Activated naive CD4-positive, alpha-beta T cell treated with anti-CD3 and anti-CD28 coated beads for 36 hours (primary cell): ENCODE data around the gene YIPF2. TPM values are rescaled to one million over a fixed set of nuclear protein-coding genes. Genes with fewer than 3 reads are reported as not detected.

Source experiments
- CTCF ChIA-PET: fragments of 350-600 bp; sonication (Branson Sonifier 250); formaldehyde crosslinking; loops from one replicate; lab custom pipeline; 2021; ENCODE audit warnings: antibody characterized with exemption; lab: Charles Lee
- DNase-seq: peaks from one replicate; pipeline ENCODE4 v3.0.0-alpha.2; 2020
- H3K27ac Mint-ChIP-seq: one replicate; pipeline ENCODE4 v1.8.0; 2021; ENCODE audit warnings: mild to moderate bottlenecking, mixed read lengths
- H3K27me3 Mint-ChIP-seq: one replicate; pipeline ENCODE4 v1.8.0; 2021; ENCODE audit warnings: low read depth, mixed read lengths
- H3K36me3 Mint-ChIP-seq: one replicate; pipeline ENCODE4 v1.8.0; 2021; ENCODE audit warnings: low read depth, mixed read lengths
- H3K4me1 Mint-ChIP-seq: one replicate; pipeline ENCODE4 v1.8.0; 2021; ENCODE audit warnings: low read depth, mixed read lengths
- H3K4me3 Mint-ChIP-seq: one replicate; pipeline ENCODE4 v1.8.0; 2021; ENCODE audit warnings: mild to moderate bottlenecking, moderate library complexity, mixed read lengths
- H3K9me3 Mint-ChIP-seq: one replicate; pipeline ENCODE4 v1.8.0; 2021; ENCODE audit warnings: mixed read lengths
- intact Hi-C: fragments of 100-400 bp; cut with micrococcal nuclease; formaldehyde crosslinking; loops from one replicate; pipeline ENCODE4 v1.15.1; 2023
- total RNA-seq, 2 experiments: library from RNA; stranded (reverse); gene quantifications; one replicate each; pipeline ENCODE4 v1.2.3, GENCODE V29; 2021

YIPF2 gene
- total RNA-seq, 2 experiments from 2014 or later: 22.7 to 25.4 TPM

DNA sequence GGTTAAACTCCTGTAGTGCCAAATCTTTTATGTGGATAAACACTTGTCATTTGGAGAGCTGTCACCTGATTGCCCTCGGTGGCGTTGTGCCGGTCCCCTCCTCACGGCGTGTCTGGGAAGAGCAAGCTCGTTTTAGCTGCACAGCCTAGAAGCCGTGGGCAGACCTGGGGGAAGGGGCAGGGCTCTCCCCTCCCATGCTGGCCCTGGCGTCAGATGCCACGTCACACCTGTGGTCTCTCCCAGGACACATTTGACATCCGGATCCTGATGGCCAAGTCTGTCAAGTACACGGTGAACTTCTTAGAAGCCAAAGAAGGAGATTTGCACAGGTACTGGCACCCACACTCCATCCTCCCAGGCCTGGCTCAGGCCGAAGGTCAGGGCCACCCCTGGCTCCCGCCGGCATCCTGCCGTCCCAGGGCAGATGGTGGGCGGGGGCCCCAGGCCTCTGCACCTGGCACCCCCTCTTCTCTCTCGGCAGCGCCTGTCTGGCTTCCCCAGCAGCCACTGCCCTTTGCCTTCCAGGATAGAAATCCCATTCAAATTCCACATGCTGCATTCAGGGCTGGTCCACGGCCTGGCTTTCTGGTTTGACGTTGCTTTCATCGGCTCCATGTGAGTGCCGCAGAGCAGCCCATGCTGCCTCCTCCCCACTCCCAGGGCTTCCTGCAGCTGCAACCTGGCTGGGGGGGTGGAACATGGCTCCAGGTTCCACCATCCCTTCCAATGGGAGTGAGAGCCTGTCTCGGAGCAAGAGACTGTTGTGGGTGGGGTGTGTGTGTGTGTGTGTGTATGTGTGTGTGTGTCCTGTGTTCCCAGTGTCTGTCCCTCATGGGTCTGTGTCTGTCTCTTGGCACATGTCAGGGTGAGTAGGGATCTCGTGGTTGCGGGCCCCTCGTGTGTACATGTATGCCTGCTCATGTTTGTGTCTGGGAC, 8.8 kb downstream of the YIPF2 start:
- CTCF ChIA-PET: interaction anchor here (0.5 kb wide), 1 partner anchor 23 kb away, joined by 3 read pairs; no protein-coding TSS in a partner anchor
- Mint-ChIP-seq H3K27ac (no peak overlapping the region), H3K4me1 (no peaks in the 10 kb centered on the region)

DNA sequence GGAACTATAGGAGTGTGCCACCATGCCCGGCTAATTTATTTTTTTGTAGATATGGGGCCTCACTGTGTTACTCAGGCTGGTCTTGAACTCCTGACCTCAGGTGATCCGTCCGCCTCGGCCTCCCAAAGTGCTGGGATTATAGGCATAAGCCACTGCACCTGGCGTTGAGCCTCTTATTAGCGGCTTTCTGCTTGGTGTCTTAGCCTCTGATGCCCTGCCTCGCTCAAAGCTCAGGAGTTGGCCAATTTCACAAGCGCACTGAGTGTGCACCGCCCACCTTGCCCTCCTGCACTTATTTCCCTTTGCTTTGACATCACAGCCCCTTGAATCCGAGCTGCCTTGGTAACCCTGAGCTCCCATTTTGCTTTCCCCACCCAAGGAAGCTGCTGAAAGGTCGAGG, 10.1 kb downstream of the YIPF2 start:
- no peaks in the 10 kb centered on the region for H3K27me3 Mint-ChIP-seq
- no peaks in the 10 kb centered on the region for H3K4me1 Mint-ChIP-seq
- H3K36me3 Mint-ChIP-seq: peaks cover 9% of the 10 kb centered on the region
- no peak overlapping the region for H3K4me3 Mint-ChIP-seq
- H3K9me3 Mint-ChIP-seq: no peaks in the 10 kb centered on the region
- CTCF ChIA-PET: no interaction called here
- DNase-seq: no peak
- no peak overlapping the region for H3K27ac Mint-ChIP-seq
- intact Hi-C loops: no loop called here

More for the DNA sequence above, 8.8 kb downstream of the YIPF2 start:
- peaks cover 10% of the 10 kb centered on the region for H3K36me3 Mint-ChIP-seq
- no peak overlapping the region for H3K4me3 Mint-ChIP-seq
- intact Hi-C loops: no loop called here
- DNase-seq: no peak
- H3K9me3 Mint-ChIP-seq: no peaks in the 10 kb centered on the region
- no peaks in the 10 kb centered on the region for H3K27me3 Mint-ChIP-seq

GRCh38 chr19:10916602-10917001, 11.8 kb downstream of the YIPF2 start:
- DNase-seq: no peak
- no peaks in the 10 kb centered on the region for H3K27me3 Mint-ChIP-seq
- no peaks in the 10 kb centered on the region for H3K9me3 Mint-ChIP-seq
- H3K36me3 Mint-ChIP-seq: peaks cover 13% of the 10 kb centered on the region
- H3K4me1 Mint-ChIP-seq: no peaks in the 10 kb centered on the region
- CTCF ChIA-PET: interaction anchor here (0.6 to 1.5 kb wide), 3 partner anchors 16 to 185 kb away, joined by 3 to 4 read pairs (median 3); no protein-coding TSS in a partner anchor
- H3K27ac Mint-ChIP-seq: no peak overlapping the region
- no peak overlapping the region for H3K4me3 Mint-ChIP-seq
- intact Hi-C loops: no loop called here

GRCh38 chr19:10915130-10916091, 13.0 kb downstream of the YIPF2 start:
- Mint-ChIP-seq H3K36me3 (peaks cover 10% of the 10 kb centered on the region), H3K27me3 (no peaks in the 10 kb centered on the region), H3K4me3 (no peak overlapping the region), H3K9me3 (no peaks in the 10 kb centered on the region), H3K27ac (no peak overlapping the region), H3K4me1 (no peaks in the 10 kb centered on the region)
- intact Hi-C loops: no loop called here
- CTCF ChIA-PET: interaction anchor here (0.6 to 1.1 kb wide), 2 partner anchors 120 to 184 kb away, joined by 3 read pairs; no protein-coding TSS in a partner anchor
- DNase-seq: no peak

GRCh38 chr19:10913716-10914340, 14.6 kb downstream of the YIPF2 start:
- intact Hi-C loops: no loop called here
- DNase-seq: no peak
- H3K27me3 Mint-ChIP-seq: no peaks in the 10 kb centered on the region
- no peak overlapping the region for H3K4me3 Mint-ChIP-seq
- H3K36me3 Mint-ChIP-seq: peaks cover 10% of the 10 kb centered on the region
- H3K27ac Mint-ChIP-seq: no peak overlapping the region
- H3K9me3 Mint-ChIP-seq: no peaks in the 10 kb centered on the region
- no peaks in the 10 kb centered on the region for H3K4me1 Mint-ChIP-seq
- CTCF ChIA-PET: interaction anchor here (0.6 kb wide), 2 partner anchors 23 to 381 kb away, joined by 3 read pairs; no protein-coding TSS in a partner anchor

- CTCF ChIA-PET: interaction anchor here (0.7 kb wide), 1 partner anchor 48 kb away, joined by 3 read pairs; no protein-coding TSS in a partner anchor
- Mint-ChIP-seq H3K27ac (no peak overlapping the region), H3K36me3 (peaks cover 13% of the 10 kb centered on the region), H3K4me3 (no peak overlapping the region), H3K27me3 (no peaks in the 10 kb centered on the region), H3K9me3 (no peaks in the 10 kb centered on the region), H3K4me1 (no peaks in the 10 kb centered on the region)
- intact Hi-C loops: no loop called here
- no peak for DNase-seq
Measured at GRCh38 chr19:10912619-10913018, 15.8 kb downstream of the YIPF2 start.

GRCh38 chr19:10911579-10912363, 16.7 kb downstream of the YIPF2 start:
- Mint-ChIP-seq H3K4me1 (no peaks in the 10 kb centered on the region), H3K9me3 (no peaks in the 10 kb centered on the region), H3K36me3 (peaks cover 13% of the 10 kb centered on the region), H3K27ac (no peak overlapping the region), H3K27me3 (no peaks in the 10 kb centered on the region), H3K4me3 (no peak overlapping the region)
- intact Hi-C loops: no loop called here
- CTCF ChIA-PET: no interaction called here
- DNase-seq: no peak

GRCh38 chr19:10908380-10908960, 20.0 kb downstream of the YIPF2 start:
- Mint-ChIP-seq H3K27me3 (no peaks in the 10 kb centered on the region), H3K9me3 (no peaks in the 10 kb centered on the region), H3K27ac (no peak overlapping the region), H3K4me3 (no peak overlapping the region), H3K36me3 (peaks cover 14% of the 10 kb centered on the region), H3K4me1 (no peaks in the 10 kb centered on the region)
- CTCF ChIA-PET: interaction anchor here (1.0 kb wide), 1 partner anchor 36 kb away, joined by 3 read pairs; no protein-coding TSS in a partner anchor
- no peak for DNase-seq
- intact Hi-C loops: no loop called here

DNA sequence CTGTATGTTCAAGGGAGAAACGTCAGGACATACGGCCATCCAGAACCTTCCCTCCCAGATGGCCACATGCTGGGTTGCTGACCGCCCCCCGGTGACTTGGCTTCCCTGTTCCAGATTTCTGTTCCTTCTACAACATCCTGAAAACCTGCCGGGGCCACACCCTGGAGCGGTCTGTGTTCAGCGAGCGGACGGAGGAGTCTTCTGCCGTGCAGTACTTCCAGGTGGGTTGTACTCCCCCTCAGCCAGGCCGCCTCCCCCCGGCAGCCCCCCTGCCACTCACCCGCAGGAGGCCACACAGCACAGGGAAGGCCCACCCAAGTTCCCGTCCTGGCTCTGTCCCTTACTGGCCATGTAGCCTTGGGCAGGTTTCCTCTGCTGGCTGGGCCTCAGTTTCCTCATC, 20.5 kb downstream of the YIPF2 start:
- intact Hi-C loops: no loop called here
- Mint-ChIP-seq H3K27me3 (no peaks in the 10 kb centered on the region), H3K4me3 (no peak overlapping the region), H3K4me1 (no peaks in the 10 kb centered on the region), H3K36me3 (peaks cover 16% of the 10 kb centered on the region), H3K27ac (no peak overlapping the region), H3K9me3 (peaks cover under 1% of the 10 kb centered on the region)
- CTCF ChIA-PET: no interaction called here
- DNase-seq: no peak

GRCh38 chr19:10899151-10899653, 29.2 kb downstream of the YIPF2 start:
- H3K4me3 Mint-ChIP-seq: no peak overlapping the region
- CTCF ChIA-PET: no interaction called here
- peaks cover 1% of the 10 kb centered on the region for H3K9me3 Mint-ChIP-seq
- H3K27me3 Mint-ChIP-seq: no peaks in the 10 kb centered on the region
- no peak overlapping the region for H3K27ac Mint-ChIP-seq
- intact Hi-C loops: no loop called here
- H3K4me1 Mint-ChIP-seq: peaks cover 11% of the 10 kb centered on the region
- peaks cover 9% of the 10 kb centered on the region for H3K36me3 Mint-ChIP-seq
- DNase-seq: no peak

DNA sequence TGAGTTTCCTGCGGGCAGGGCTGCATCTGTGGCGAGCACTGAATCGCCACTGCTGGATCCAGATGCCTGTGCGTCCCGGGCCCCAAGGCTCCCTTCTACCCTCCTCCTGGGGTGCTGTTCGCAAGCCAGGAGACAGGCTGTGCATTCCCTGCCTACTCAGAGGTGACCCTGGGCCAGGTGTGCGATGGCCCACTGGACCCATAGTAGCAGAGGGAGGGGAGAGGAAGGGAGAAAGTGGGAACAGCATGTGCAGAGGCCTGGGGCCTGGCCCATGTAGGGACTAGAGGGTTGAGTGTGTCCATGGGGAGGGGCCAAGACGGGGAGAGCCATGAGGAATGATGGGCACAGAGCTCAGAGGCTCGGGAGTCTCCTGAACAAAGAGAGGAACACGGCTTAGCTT, 29.8 kb downstream of the YIPF2 start:
- DNase-seq: no peak
- Mint-ChIP-seq H3K36me3 (peaks cover 9% of the 10 kb centered on the region), H3K27ac (peak overlapping the region; percentile 30), H3K4me3 (no peak overlapping the region), H3K9me3 (peaks cover 1% of the 10 kb centered on the region), H3K27me3 (no peaks in the 10 kb centered on the region), H3K4me1 (peaks cover 12% of the 10 kb centered on the region)
- CTCF ChIA-PET: no interaction called here
- intact Hi-C loops: no loop called here
